ENCODE results near the gene MAGOH.

MAGOH gene

DNA sequence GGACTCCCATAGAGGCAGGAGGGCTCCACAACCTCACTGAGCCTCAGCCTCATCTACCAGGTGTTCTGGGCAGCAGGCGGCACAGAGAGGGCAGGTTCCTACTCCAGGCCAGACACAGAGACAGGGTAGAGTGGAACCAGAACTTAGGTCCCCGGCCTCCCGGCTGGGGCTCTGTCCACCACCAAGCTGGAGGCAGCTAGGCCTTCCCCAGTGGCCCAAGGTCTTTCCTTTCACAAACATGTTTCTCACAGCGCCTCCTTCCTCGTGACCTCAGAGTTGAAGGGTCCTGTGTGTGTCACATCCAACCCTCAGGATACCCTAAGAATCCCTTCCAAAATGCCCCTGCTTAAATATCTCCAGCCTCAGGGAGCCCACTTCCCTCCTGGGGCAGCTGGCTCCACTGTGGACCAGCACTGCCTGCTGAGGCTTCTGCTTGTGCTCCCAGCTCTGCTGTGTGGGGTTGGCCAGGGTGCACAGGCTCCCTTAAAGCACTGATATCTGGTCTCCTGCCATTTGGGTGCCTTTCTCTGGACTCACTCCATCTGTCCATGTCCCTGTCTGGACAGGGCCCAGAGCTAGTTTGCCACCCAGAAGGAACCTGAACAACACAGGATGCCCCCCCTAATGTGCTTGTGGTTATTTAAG is 33.2 kb upstream of the MAGOH start:
- H3K4me3 ChIP-seq (ENCODE audit: low read depth, low read length): no peak overlapping the region

DNA sequence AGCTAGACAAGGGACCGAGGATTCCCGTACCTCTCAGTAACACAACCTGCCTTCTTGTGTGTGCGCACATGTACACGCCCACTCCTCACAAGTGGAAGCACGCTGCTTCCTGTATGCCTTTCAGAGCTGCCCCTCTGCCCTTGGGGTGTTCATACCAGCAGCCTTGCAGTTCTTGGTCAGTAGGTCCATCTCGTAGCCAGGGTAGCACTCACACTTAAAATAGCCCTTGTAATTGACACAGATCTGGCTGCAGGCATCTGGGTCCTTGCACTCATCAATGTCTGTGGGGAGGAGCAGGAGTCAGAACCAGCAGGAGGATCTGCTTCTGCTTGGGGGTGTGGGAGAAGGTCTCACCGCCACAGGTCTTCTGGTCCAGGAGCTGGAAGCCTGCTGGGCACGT is 32.6 kb upstream of the MAGOH start:
- no peak overlapping the region for H3K4me3 ChIP-seq (ENCODE audit: low read depth, low read length)

DNA sequence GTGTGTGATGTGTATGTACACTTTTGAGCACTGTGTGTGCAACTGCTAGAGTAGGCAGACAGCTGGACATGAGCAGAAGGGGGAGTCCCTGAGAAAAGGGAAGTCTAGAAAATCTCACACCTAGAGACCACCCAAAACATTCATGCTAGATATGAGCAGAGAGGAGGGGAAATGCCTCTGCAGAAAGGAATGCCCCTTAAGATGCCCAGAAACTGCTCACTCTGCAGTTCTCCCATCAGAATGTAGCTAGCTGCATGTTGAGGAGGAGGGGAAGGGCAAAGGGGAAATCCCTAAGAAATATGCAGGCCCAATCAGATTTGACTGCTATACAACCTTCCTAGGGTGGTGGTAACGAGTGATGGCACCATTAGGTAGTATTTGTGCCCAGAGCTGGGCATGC is 31.8 kb upstream of the MAGOH start:
- no peak overlapping the region for H3K4me3 ChIP-seq (ENCODE audit: low read depth, low read length)

DNA sequence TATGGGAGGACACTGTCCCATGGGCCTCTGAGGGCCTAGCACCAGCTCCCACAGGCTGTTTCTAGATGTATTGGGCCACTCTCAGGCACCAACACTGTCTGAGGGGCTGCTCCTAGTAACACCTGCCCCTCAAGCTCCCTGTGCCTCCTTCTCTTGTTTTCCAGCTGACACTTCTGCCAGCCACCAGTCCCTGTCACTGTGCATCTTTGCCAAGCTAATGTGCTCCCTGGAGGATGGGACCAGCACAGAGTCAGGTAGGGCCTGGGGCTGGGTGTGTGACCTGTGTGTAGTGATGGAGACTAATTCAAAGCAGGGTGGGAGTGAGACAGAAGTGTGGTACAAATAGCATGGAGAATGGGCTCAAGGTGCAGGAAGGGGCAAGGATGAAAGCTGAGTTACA is 29.4 kb upstream of the MAGOH start:
- no peak overlapping the region for H3K4me3 ChIP-seq (ENCODE audit: low read depth, low read length)

DNA sequence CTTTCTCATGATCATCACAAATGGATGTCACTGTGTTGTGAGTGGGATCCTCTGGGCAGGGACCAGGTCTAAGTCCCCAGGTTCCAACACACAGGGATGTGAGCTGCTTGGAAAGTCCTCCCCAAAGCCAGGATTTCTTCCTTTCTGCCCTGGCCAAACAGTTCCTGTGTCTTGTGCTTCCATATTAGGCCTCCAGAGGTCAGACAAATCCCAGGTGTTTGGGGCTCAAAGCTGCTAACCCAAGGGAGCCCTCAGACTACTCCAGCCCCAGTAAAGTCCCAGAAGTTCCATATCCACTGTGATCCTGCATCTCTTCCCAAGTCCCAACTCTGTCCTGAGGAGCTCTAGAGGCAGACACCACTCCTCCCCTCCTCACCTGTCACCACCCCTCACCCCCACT is 27.7 kb upstream of the MAGOH start:
- H3K4me3 ChIP-seq (ENCODE audit: low read depth, low read length): no peak overlapping the region

DNA sequence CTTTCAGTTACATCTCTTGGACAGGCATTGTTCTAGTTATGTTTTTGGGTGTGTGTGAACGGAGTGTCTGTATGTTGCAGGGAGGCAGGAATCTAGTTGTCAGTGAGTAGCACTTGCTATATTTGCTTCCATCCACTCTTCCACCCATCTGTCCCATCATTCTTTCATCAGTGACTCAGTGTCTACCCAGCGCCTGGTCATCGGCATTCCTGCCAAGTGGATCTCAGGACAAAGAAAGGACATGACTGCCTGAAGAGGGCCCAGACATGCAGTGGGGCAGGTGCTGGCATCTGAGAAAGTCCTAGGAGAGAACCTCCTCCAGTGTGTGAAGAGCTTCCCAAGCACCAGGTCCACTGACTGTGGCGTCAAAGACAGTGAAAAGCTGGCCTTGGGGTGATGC is 27.3 kb upstream of the MAGOH start:
- H3K4me3 ChIP-seq (ENCODE audit: low read depth, low read length): no peak overlapping the region

DNA sequence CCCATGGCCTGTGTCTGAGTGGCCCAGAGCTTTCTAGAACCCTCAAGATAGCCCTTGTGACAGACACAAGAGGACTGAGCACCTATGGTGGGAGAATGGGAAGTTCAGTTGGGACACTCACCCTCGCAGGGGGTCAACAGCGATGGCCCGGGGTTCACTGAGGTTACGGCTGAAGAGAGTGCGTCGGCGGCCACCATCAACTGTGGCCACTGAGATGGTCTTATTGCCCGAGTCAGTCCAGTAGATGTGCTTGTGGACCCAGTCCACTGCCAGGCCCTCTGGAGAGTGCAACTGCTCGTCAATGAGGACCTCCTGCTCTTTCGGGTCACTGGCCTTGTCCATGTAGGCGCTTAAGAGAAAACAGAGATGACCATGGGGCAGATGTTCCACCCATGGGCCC is 25.7 kb upstream of the MAGOH start:
- H3K4me3 ChIP-seq (ENCODE audit: low read depth, low read length): no peak overlapping the region

DNA sequence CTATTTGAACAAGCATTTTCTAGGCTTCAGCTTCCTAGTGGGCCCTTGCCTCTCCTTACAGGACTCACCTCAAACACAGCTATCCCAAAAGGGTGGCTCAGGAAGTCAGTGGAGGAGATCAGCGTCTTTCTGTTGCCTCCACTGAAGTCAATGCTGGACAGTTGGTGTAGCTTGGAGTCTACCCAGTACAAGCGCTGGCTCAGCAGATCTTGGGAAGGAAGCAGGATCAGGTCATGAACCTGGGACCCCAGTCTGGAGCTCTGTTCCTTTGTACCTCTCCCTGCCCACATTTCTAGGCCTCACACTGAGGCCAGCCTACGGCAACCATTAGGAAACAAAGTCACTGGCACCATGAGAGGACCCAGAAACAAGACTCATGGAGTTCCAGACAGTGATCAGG is 23.7 kb upstream of the MAGOH start:
- no peak overlapping the region for H3K4me3 ChIP-seq (ENCODE audit: low read depth, low read length)

DNA sequence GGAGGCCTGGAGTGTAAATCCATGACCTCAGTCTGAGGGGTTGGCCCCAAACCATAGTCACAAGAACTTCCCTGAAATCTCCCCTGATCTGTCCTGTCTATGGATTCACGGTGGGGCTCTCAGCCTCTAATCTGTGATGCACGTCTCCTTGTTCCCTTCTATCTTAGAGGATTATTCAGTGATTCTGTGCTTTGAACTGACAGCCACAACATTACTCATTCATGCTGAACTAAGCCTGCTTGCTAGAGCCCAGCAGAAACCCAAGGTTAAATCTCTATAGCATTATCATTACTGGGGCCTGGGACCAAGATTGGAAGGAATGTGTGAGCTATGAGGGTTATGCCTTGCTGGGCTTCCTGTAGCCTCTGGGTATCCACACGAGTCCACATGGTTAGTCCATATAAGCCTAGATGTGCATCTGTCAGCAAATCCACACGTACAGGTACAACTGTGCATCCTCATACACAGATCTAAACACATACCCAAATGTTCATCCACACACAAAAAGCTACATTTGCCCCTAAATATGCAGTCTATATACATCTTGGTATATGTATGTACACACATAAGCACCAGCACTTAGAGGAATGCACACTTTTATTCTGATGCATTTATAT is 22.4 kb upstream of the MAGOH start:
- H3K4me3 ChIP-seq (ENCODE audit: low read depth, low read length): no peak overlapping the region

DNA sequence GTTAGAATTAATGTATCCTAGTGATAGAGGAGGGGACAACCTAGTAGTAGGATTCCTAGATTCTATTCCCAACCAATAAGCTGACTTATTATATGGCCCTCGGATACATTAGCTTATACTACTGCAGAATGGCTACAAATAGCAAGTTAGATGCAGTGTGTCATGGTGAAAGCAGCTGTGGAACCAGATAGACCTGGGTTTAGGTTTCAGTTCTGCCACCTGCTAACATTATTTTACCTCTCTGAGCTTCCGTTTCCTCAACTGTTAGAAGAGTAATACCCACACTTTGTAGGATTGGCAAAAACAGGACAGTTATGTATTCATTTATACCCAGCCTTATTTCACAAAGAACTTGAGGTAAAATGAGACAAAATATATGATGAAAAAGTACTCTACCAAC is 21.6 kb upstream of the MAGOH start:
- H3K4me3 ChIP-seq (ENCODE audit: low read depth, low read length): no peak overlapping the region

DNA sequence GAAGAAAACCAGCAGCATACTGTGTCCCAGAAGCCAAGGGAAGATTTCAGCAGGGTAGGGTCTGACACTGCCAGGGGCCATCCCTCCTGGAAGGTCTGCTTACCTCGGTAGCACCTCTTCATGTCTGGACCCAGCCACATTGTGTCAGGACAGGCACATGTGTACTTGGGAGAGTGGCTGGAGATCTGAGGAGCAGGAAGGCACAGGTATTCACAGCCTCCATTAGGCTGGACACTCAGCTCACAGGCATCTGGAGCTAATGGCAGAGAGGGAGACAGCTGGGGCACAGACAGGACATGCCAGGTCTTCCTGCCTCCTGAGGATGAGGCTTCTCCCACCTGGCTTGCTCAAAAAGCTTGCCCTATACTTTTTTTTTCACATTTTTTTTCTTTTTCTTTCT is 19.9 kb upstream of the MAGOH start:
- no peak overlapping the region for H3K4me3 ChIP-seq (ENCODE audit: low read depth, low read length)

DNA sequence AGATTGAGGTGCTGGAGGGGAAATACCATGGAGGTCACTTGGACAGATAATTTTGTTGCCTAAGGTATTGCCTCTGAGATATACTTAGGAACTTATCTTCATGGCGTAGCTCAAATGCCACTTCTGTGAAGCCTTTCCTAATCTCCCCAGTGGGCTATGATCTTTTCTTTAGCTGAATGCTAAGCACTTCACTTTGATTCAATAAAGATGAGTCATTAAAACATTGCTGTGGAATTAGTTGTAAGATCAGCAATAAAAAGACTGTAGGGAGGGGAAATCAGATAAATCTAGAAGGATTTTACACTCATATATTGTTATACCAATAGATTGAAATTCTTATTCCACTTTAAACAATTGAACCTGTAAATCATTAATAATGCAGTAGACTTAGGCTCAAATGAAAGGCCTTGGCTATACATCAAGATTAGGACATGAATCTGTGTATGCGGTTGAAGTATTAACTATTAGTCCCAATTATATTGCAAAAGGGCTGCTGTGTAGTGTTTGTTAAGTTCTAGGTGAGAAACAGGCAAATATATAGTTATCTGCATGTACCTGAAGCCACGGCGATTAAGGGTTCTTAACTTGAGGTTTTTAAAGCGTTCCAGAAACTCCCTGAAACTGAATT is 19.2 kb upstream of the MAGOH start:
- no peak overlapping the region for H3K4me3 ChIP-seq (ENCODE audit: low read depth, low read length)

DNA sequence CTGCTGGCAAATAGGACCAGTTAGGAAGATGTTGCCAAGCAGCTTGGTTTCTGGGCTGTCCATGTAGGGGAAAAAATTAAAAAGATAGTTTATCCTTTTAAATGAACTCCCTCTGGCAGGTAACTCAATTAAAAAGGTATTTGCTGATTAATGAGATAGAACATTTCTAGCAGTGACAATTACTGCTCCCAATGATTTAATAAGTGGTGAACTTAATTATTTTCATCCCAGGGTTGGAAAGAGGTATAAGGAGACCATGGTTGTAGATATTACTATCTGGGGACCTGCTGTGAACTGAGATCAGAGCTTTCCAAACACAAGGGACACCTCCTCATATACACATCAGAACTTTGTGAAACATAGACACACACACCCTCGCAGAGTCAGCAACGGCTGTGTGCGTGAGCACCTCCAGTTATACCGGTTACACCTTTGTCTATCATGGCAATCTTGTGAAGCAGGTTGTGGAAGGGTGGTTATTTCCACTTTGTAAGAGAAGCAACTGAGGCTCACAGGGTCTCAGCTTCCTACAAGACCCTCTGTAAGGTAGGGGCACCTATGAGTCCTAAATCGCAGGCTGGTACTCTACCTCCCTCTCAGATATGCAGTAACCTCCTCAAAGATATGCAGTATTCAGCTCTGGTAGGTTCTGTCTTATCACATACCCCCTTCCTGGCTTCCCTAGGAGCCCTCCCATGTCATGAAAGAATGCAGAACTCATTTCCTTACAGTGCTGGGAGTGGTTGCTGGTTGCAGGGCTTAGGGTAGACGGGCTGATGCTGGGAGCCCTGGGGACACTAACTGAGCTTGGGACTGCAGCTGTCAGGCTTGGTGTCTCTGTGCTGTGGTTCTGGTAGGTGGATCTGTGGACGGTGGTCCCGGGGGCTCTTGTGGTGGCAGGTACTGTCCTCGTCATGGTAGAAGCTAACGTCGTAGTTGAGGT is 18.5 kb upstream of the MAGOH start:
- H3K4me3 ChIP-seq (ENCODE audit: low read depth, low read length): no peak overlapping the region

DNA sequence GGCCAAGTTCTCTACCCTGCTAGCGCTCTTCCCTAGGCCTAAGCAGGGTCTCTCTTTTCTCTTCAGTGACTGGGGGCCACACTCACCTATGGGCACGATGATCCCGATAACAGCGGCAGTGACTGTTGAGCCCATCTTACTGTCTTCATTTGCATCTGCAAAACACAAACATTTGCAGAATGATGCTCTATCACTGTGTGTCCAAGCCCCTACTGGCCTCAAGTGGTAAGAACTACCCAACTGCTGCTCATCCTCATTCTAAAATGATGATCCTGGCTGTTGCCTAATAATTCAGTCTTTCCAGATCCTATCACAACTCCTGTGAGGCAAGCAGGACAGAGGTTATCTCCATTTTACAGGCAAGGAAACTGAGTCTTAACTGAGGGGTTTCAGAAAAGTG is 16.7 kb upstream of the MAGOH start:
- H3K4me3 ChIP-seq (ENCODE audit: low read depth, low read length): no peak overlapping the region

DNA sequence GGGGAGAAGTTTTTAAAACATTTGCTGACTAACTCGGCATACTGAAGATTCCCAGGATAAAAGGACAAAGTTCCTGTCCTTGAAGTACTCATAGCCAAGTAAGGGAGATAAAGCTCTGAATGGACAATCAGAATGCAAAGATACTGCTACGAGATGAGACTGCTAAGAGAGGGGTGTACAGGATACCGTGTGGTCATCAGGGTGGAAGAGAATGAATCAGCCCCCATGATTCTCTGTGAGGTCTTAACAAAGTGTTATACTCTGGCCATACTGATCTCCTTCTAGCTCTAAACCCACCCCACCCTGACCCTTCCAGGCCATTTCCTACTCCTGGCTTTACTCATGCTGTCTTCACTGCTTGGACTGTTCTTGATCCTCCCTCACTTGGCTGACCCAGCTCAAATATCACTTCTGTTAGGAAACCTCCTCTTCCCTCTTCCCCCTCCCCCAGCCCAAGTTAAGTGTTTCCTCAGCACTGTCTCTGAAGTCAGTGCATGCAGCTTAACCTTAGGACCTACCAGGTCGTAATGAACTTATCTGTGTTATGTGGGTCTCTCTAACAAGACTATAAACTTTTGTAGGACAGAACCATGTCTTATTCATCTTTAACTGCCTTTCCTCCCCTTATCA is 15.8 kb upstream of the MAGOH start:
- no peak overlapping the region for H3K4me3 ChIP-seq (ENCODE audit: low read depth, low read length)

DNA sequence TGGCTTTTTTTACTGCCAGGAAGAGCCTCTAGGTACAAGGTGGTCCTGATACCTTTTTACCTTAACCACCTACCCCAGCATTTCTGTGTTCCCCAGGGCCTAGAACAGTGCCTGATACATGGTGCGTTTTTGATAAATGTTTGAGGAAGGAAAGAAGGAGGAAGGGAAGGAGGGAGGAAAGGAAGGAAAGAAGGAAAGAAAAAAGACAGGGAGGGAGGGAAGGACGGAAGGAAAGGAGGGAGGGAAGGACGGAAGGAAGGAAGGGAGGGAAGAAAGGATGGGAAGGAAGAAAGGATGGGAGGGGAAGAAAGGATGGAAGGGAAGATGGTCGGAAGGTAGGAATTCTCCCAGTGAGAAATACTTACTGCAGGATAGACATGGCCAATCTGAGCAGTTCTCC is 12.0 kb upstream of the MAGOH start:
- H3K4me3 ChIP-seq (ENCODE audit: low read depth, low read length): no peak overlapping the region

DNA sequence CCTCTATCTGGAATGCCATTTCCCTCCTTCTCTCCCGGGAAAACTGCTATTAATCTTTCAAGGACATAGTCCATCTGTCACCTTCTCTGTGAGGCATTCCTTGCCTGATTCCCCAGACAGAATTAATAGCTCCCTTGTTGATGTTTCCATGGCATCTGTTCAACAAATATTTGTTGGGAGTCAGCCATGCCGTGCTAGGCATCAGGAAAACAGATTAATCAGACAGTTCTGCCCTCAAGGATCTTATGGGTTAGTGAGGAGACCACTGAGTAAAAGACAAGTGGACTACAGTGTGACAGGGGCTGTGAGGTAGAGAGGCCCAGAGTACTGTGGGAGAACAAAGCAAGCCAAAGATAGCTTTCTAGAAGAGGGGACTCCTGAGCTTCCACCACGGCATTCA is 11.4 kb upstream of the MAGOH start:
- no peak overlapping the region for H3K4me3 ChIP-seq (ENCODE audit: low read depth, low read length)

DNA sequence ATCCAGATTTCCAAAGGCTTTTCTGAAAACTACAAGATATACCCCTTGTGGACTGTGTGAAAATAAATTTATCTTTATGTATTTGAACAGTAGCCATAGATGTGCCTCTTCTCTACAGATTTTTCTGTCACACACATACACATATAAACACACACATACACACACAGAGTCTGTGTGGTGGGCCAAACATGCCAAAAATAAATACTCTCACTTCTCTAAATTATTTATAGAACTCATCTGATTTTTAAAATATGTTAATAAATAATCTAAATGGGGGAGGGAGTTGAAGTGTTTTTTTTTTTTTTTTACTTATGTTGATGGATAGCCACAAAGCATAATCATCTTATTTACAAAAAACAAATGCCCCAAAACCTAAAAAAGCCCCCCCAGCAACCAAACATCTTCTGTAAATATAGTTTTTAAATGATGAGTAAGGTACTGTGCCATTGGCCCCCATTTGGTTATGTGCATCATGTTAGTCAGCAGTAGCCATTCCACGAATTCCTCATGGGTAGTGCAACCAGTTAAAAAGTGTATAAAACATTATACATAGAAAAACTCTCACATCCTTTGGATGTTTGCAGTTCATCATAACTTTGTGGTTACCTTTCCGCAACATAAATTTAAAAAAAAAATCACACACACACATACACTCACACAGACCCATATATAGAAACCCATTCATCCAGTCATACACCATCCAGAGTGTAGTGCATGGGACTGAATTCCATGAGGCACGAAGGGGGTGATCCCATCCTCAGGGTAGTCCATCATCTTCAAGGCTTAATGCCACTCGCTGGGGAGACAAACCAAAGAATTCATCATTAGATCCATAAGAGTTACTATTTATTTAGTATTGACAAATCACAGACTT is 8.2 kb upstream of the MAGOH start:
- H3K4me3 ChIP-seq (ENCODE audit: low read depth, low read length): no peak overlapping the region

DNA sequence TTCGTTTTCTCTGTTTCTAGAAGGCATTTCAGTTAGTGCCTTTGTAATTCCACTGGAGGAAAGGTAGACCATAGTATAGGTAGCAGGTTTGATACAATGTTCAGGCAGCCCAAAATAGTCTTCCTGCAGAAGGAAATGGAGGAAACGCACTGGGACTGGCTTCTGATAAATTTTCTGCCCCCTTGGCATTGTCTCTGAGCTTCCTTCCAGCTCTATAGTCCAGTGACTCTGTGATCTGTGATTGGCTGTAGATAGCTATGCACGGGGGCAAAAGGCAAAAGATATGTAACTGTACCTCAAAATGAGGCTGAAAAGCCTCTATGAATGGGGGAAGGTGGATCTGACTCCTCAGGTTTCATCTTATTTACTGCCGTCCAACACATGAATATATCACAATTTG is 5.8 kb upstream of the MAGOH start:
- no peak overlapping the region for H3K4me3 ChIP-seq (ENCODE audit: low read depth, low read length)

DNA sequence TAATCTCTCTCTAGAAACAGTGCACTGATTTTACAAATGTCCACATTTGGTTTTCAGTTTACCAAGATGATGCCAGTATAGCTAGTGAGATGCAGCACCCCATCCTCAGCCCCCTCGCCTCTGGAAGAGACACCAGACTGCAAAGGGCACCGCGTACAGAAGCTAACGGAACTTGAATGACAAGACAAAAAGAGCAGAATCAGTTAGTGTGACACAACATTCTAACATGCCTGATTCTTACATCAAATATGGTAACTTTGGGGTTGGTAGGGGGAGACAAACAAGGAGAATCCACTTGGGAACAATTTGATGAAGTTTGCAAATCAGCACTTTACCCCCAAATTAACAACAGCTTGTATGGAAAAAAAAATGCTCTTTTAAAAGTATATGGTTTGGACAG is 4.1 kb upstream of the MAGOH start:
- no peak overlapping the region for H3K4me3 ChIP-seq (ENCODE audit: low read depth, low read length)

Measured in iPS-11a (cell line).